K562 (cell line): ENCODE measurements around the gene FAM53B. TPM values are rescaled to one million over a fixed set of nuclear protein-coding genes. Genes with fewer than 3 reads are reported as not detected.

ENCODE experiments used
- ATAC-seq: fragments of 200-7000 bp; cut with Tn5 transposase; 3 replicates; pipeline ENCODE4 v1.9.1; 2020; ENCODE audit warnings: moderate library complexity
- BruUV-seq: library from RNA; stranded (reverse); fragments of 400-500 nt; replicated peaks from 2 replicates; lab custom pipeline; 2021; lab: Mats Ljungman, UMichigan
- CTCF ChIA-PET: fragments of 300-600 bp; formaldehyde crosslinking; extraction: SDS; loops from one replicate; lab custom pipeline; 2021; ENCODE audit warnings: low intra/inter-chr PET ratio; lab: Yijun Ruan, JAX
- POLR2A ChIA-PET: fragments of 300-600, 350-650 bp; sonication (Branson Sonifier 250); formaldehyde crosslinking; extraction: SDS; loops from one replicate; lab custom pipeline; 2021; ENCODE audit warnings: antibody characterized with exemption, inconsistent platforms; lab: Yijun Ruan, JAX
- DNase-seq, 4 experiments: peaks; one replicate each; pipeline versions ENCODE4 v3.0.0 to v3.0.0-alpha.2; 2011 to 2018; ENCODE audit warnings: low spot score in 3 of 4, mixed read lengths in 3 of 4; ENCODE audit errors: extremely low read depth in 1 of 4
- FAIRE-seq: peaks from 2 replicates; lab custom pipeline; 2011; peaks lifted over from hg19 to GRCh38; lab: Jason Lieb, UNC
- H2AFZ ChIP-seq: 2 replicates; pipeline ENCODE4 v1.6.0; 2011; ENCODE audit warnings: low read depth, low read length, control low read depth, inconsistent platforms
- H3K27ac ChIP-seq: fragments of 200-600 bp; 3 replicates; pipeline ENCODE4 v1.8.0; 2011; ENCODE audit warnings: low read depth, mild to moderate bottlenecking, control low read depth, inconsistent platforms, low read length, moderate library complexity, mixed read lengths; ENCODE audit errors: extremely low read depth
- H3K27me3 ChIP-seq, 2 experiments: fragments of 300-600 bp in 1 of 2; 2 replicates in 1 of 2; 3 replicates in 1 of 2; pipeline versions ENCODE4 v1.6.0 to v1.8.0; 2011; ENCODE audit warnings: inconsistent platforms in 2 of 2, low read length in 2 of 2, mild to moderate bottlenecking in 1 of 2, mixed read lengths in 1 of 2, moderate library complexity in 1 of 2; ENCODE audit not compliant: control insufficient read depth in 2 of 2, insufficient read depth in 2 of 2
- H3K36me3 ChIP-seq: fragments of 300-600 bp; 3 replicates; pipeline ENCODE4 v1.8.0; 2011; ENCODE audit warnings: mild to moderate bottlenecking, low read length, inconsistent platforms; ENCODE audit not compliant: control insufficient read depth, insufficient read depth
- H3K4me1 ChIP-seq, 2 experiments: fragments of 200-600 bp in 1 of 2; replicated peaks in 1 of 2; 2 replicates in 1 of 2; 3 replicates in 1 of 2; pipeline versions ENCODE4 v1.5.1 to v1.8.0; 2011; ENCODE audit warnings: inconsistent platforms in 2 of 2, low read length in 2 of 2, mild to moderate bottlenecking in 1 of 2, mixed read lengths in 1 of 2, moderate library complexity in 1 of 2; ENCODE audit not compliant: control insufficient read depth in 2 of 2, insufficient read depth in 2 of 2
- H3K4me2 ChIP-seq: 2 replicates; pipeline ENCODE4 v1.6.1; 2011; ENCODE audit warnings: low read length, control low read depth, inconsistent platforms, mixed read lengths; ENCODE audit not compliant: insufficient read depth
- H3K4me3 ChIP-seq: fragments of 200-600 bp; sonication (generic), shearing (Covaris generic); 2 replicates; pipeline ENCODE4 v1.5.1; 2016; ENCODE audit warnings: control low read depth, inconsistent platforms
- H3K79me2 ChIP-seq: fragments of 200-600 bp; 3 replicates; pipeline ENCODE4 v1.8.0; 2011; ENCODE audit warnings: low read length, inconsistent platforms; ENCODE audit not compliant: control insufficient read depth, insufficient read depth
- H3K9ac ChIP-seq, 2 experiments: 2 replicates each; pipeline versions ENCODE4 v1.6.0 to v1.6.1; 2011; ENCODE audit warnings: low read depth in 2 of 2, low read length in 2 of 2, control low read depth in 1 of 2, inconsistent platforms in 1 of 2, mild to moderate bottlenecking in 1 of 2, mixed read lengths in 1 of 2; ENCODE audit not compliant: insufficient read depth in 1 of 2
- H3K9me1 ChIP-seq: one replicate; pipeline ENCODE4 v1.6.0; 2011; ENCODE audit warnings: inconsistent platforms, mild to moderate bottlenecking, low read length, moderate library complexity; ENCODE audit not compliant: control insufficient read depth, insufficient read depth
- H3K9me3 ChIP-seq: replicated peaks from 2 replicates; pipeline ENCODE4 v1.5.1; 2011; ENCODE audit warnings: low read depth, low read length, inconsistent platforms; ENCODE audit not compliant: control insufficient read depth, insufficient read depth
- H4K20me1 ChIP-seq: replicated peaks from 2 replicates; pipeline ENCODE4 v1.6.1; 2011; ENCODE audit warnings: low read length, inconsistent platforms, mixed read lengths; ENCODE audit not compliant: control insufficient read depth, insufficient read depth
- DEAF1 ChIP-seq: fragments of 450-650 bp; formaldehyde crosslinking; IDR thresholded peaks from 2 replicates; pipeline ENCODE4 v1.4.0; 2020; ENCODE audit warnings: mild to moderate bottlenecking, moderate library complexity
- ETS2 ChIP-seq: IDR thresholded peaks from 2 replicates; pipeline ENCODE4 v1.6.1; 2016; ENCODE audit warnings: borderline replicate concordance, missing genetic modification characterization, mild to moderate bottlenecking, moderate library complexity, missing compliant biosample characterization; ENCODE audit not compliant: poor library complexity, severe bottlenecking
- RAD21 ChIP-seq, 2 experiments: fragments of 250-450 bp in 1 of 2; fragments of 450-650 bp in 1 of 2; sonication (Bioruptor Pico) in 1 of 2; formaldehyde crosslinking in 1 of 2; IDR thresholded peaks in 1 of 2; conservative IDR thresholded peaks in 1 of 2; 2 replicates each; pipeline versions ENCODE4 v1.4.0 to v1.8.0; 2020 to 2022; ENCODE audit warnings: mild to moderate bottlenecking in 2 of 2, moderate library complexity in 1 of 2
- SMC3 ChIP-seq: conservative IDR thresholded peaks from 2 replicates; pipeline ENCODE4 v1.6.1; 2011; ENCODE audit warnings: low read depth, low read length, improper control_type of control experiment; ENCODE audit not compliant: insufficient read depth
- ZNF764 ChIP-seq: fragments of 250-450 bp; sonication (Bioruptor Pico); IDR thresholded peaks from 2 replicates; pipeline ENCODE4 v1.4.0; 2020; ENCODE audit warnings: low read depth, mild to moderate bottlenecking, moderate library complexity
- WGBS: fragments of 100-300 bp; shearing (Covaris generic); methylation state at CpG from one replicate; pipeline ENCODE4 v1.1.6; 2016; ENCODE audit warnings: low coverage, mixed read lengths; ENCODE audit not compliant: insufficient coverage; ENCODE audit errors: missing lambda C conversion rate; 5-methylcytosine and 5-hydroxymethylcytosine counted together
- in situ Hi-C: fragments of 300-500 bp; cut with MboI; formaldehyde crosslinking; loops from 4 replicates; pipeline ENCODE4 v1.15.0; 2018; ENCODE audit warnings: inconsistent platforms, mixed read lengths
- intact Hi-C: fragments of 100-400 bp; cut with micrococcal nuclease; formaldehyde crosslinking; loops from 2 replicates; pipeline ENCODE4 v1.14.2; 2022
- polyA plus RNA-seq, 8 experiments: library from polyadenylated mRNA; depleted of rRNA in 4 of 8; stranded (reverse) in 5 of 8; unstranded in 3 of 8; fragments of >200 nt; fragmentation: Nextera tagmentation in 2 of 8; fragmentation: Illumina TruSeq in 1 of 8; extraction: Ambion mirVana in 2 of 8; extraction: Trizol in 1 of 8; gene quantifications; 2 replicates each; pipeline versions ENCODE4 v1.2.1 to v1.2.3, GENCODE V29; 2011 to 2014; ENCODE audit warnings: inconsistent platforms in 1 of 8, missing spikeins in 1 of 8
- total RNA-seq, 7 experiments: library from RNA; depleted of rRNA in 6 of 7; stranded (reverse); fragments of >200 nt in 6 of 7; fragmentation: Illumina TruSeq in 2 of 7; extraction: Trizol in 2 of 7; gene quantifications; 2 replicates each; pipeline versions ENCODE4 v1.2.1 to v1.2.3, GENCODE V29; 2011 to 2021; ENCODE audit warnings: low replicate concordance in 1 of 7
- TF ChIP-seq, protein P1 (sequence below), 3 experiments: IDR thresholded peaks in 2 of 3; conservative IDR thresholded peaks in 1 of 3; 2 replicates each; pipeline ENCODE4 v1.5.1; 2011 to 2012; ENCODE audit warnings: low read length in 3 of 3, mild to moderate bottlenecking in 3 of 3, control low read depth in 2 of 3, improper control_type of control experiment in 1 of 3, inconsistent platforms in 1 of 3, low read depth in 1 of 3, mixed read lengths in 1 of 3, moderate library complexity in 1 of 3; ENCODE audit not compliant: insufficient read depth in 2 of 3

The FAM53B gene
- total and polyA plus RNA-seq, 9 of the 15 experiments (the other 6 are each of a cell fraction or from before 2014, with no cell fraction given): 0.03 to 16.5 (median 5.0) TPM

- BruUV-seq: no TSS peak
- H3K36me3 ChIP-seq: peaks cover 14% of the 10 kb centered on the region
- H3K27ac ChIP-seq: no peak overlapping the region
- no peak for ATAC-seq
- H3K9me3 ChIP-seq: no peaks in the 10 kb centered on the region
- POLR2A ChIA-PET: interaction anchor here (1.1 to 2.5 kb wide), 2 partner anchors 12 kb away, joined by 4 to 10 read pairs; no protein-coding TSS in a partner anchor
- 0 out of 2 replicates have a peak, but pooled peaks cover 5% of the 10 kb centered on the region for H4K20me1 ChIP-seq
- no peaks in the 10 kb centered on the region for H3K9me1 ChIP-seq
- in situ Hi-C loops (loop anchor here (10.0 kb wide), 1 partner anchor 299 kb away; no protein-coding TSS in a partner anchor), intact Hi-C loops (loop anchor here (10.0 kb wide), 1 partner anchor 79 kb away; no protein-coding TSS in a partner anchor)
- no peak overlapping the region for H3K4me2 ChIP-seq
- H3K9ac ChIP-seq: no peak overlapping the region
- peak; percentile 18 to 50 (median 20) for DNase-seq
- no peak for TF ChIP-seq ETS2 (tag)
- TF ChIP-seq RAD21 (CRISPR knock-in tag; conservative IDR thresholded peaks at IDR 0.05 in 1 of 2, IDR thresholded peaks at IDR 0.05 in 1 of 2): peak; percentile 56 to 63
- TF ChIP-seq, protein P1, sequence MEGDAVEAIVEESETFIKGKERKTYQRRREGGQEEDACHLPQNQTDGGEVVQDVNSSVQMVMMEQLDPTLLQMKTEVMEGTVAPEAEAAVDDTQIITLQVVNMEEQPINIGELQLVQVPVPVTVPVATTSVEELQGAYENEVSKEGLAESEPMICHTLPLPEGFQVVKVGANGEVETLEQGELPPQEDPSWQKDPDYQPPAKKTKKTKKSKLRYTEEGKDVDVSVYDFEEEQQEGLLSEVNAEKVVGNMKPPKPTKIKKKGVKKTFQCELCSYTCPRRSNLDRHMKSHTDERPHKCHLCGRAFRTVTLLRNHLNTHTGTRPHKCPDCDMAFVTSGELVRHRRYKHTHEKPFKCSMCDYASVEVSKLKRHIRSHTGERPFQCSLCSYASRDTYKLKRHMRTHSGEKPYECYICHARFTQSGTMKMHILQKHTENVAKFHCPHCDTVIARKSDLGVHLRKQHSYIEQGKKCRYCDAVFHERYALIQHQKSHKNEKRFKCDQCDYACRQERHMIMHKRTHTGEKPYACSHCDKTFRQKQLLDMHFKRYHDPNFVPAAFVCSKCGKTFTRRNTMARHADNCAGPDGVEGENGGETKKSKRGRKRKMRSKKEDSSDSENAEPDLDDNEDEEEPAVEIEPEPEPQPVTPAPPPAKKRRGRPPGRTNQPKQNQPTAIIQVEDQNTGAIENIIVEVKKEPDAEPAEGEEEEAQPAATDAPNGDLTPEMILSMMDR (IDR thresholded peaks at IDR 0.05 in 2 of 3, conservative IDR thresholded peaks at IDR 0.05 in 1 of 3; ENCODE audit: insufficient read depth in 2 of 3, low read depth in 1 of 3, low read length in 3 of 3): peak; percentile 1 to 51 (median 49); a peak in 4 of 6 replicates
- 0 out of 2 replicates have a peak, but pooled peaks have one; percentile 23 for TF ChIP-seq SMC3
- 0 out of 2 replicates have a peak, but pooled peaks have one; percentile 40 for TF ChIP-seq ZNF764 (CRISPR knock-in tag)
- TF ChIP-seq DEAF1: 0 out of 2 replicates have a peak, but pooled peaks have one; percentile 13
- TF ChIP-seq, all 486 proteins: peak for 5
- CTCF ChIA-PET: interaction anchor here (2.5 to 2.7 kb wide), 2 partner anchors 205 to 214 kb away, joined by 14 to 17 read pairs; no protein-coding TSS in a partner anchor
- H2AFZ ChIP-seq: no peak overlapping the region
- no peak overlapping the region for H3K4me3 ChIP-seq
- no peak for FAIRE-seq
- peaks cover 14 to 27% of the 10 kb centered on the region in 2 experiments; a peak in 4 of 5 replicates for H3K4me1 ChIP-seq
- WGBS: 22% methylated on average over 3 of the region's 3 CpGs
- no peaks in the 10 kb centered on the region for H3K27me3 ChIP-seq
- H3K79me2 ChIP-seq: peaks cover 28% of the 10 kb centered on the region
These were observed 1.5 kb upstream of the FAM53B start for GRCh38 chr10:124745673-124746072.
